ENCODE results near the gene PDGFC.
"Not testable (repeated sequence)": the region's sequence is repeated elsewhere in the genome, so short reads cannot be mapped to it uniquely, and the experiment has no call there.

PDGFC gene

GRCh38 chr4:156950090-156950489 is 21.5 kb downstream of the PDGFC start:
- Mint-ChIP-seq H3K4me3 (no peak overlapping the region), H3K27ac (no peak overlapping the region), H3K36me3 (ENCODE audit: low read depth) (no peaks in the 10 kb centered on the region), H3K4me1 (ENCODE audit: low read depth) (no peaks in the 10 kb centered on the region), H3K27me3 (ENCODE audit: low read depth) (no peaks in the 10 kb centered on the region), H3K9me3 (no peaks in the 10 kb centered on the region)

- H3K27me3 Mint-ChIP-seq (ENCODE audit: low read depth): no peaks in the 10 kb centered on the region
- no peaks in the 10 kb centered on the region for H3K4me1 Mint-ChIP-seq (ENCODE audit: low read depth)
- no peak overlapping the region for H3K27ac Mint-ChIP-seq
- no peaks in the 10 kb centered on the region for H3K9me3 Mint-ChIP-seq
- no peaks in the 10 kb centered on the region for H3K36me3 Mint-ChIP-seq (ENCODE audit: low read depth)
- no peak overlapping the region for H3K4me3 Mint-ChIP-seq
Measured at GRCh38 chr4:156949373-156949814, 22.2 kb downstream of the PDGFC start.

- Mint-ChIP-seq H3K36me3 (ENCODE audit: low read depth) (no peaks in the 10 kb centered on the region), H3K9me3 (no peaks in the 10 kb centered on the region)
Measured at GRCh38 chr4:156948738-156949137, 22.9 kb downstream of the PDGFC start.

GRCh38 chr4:156948133-156948532 is 23.5 kb downstream of the PDGFC start:
- Mint-ChIP-seq H3K9me3 (no peaks in the 10 kb centered on the region), H3K27me3 (ENCODE audit: low read depth) (no peaks in the 10 kb centered on the region), H3K27ac (no peak overlapping the region), H3K4me3 (no peak overlapping the region), H3K36me3 (ENCODE audit: low read depth) (no peaks in the 10 kb centered on the region), H3K4me1 (ENCODE audit: low read depth) (no peaks in the 10 kb centered on the region)

More at GRCh38 chr4:156948738-156949137, 22.9 kb downstream of the PDGFC start:
- Mint-ChIP-seq H3K27ac (no peak overlapping the region), H3K4me3 (no peak overlapping the region), H3K4me1 (ENCODE audit: low read depth) (no peaks in the 10 kb centered on the region), H3K27me3 (ENCODE audit: low read depth) (no peaks in the 10 kb centered on the region)

- H3K4me3 Mint-ChIP-seq: no peak overlapping the region
- H3K9me3 Mint-ChIP-seq: no peaks in the 10 kb centered on the region
- H3K36me3 Mint-ChIP-seq (ENCODE audit: low read depth): no peaks in the 10 kb centered on the region
- no peak overlapping the region for H3K27ac Mint-ChIP-seq
- no peaks in the 10 kb centered on the region for H3K27me3 Mint-ChIP-seq (ENCODE audit: low read depth)
- no peaks in the 10 kb centered on the region for H3K4me1 Mint-ChIP-seq (ENCODE audit: low read depth)
Measured at GRCh38 chr4:156946516-156947424, 24.8 kb downstream of the PDGFC start.

- Mint-ChIP-seq H3K4me3 (no peak overlapping the region), H3K4me1 (ENCODE audit: low read depth) (no peaks in the 10 kb centered on the region), H3K27ac (no peak overlapping the region), H3K9me3 (no peaks in the 10 kb centered on the region), H3K27me3 (ENCODE audit: low read depth) (no peaks in the 10 kb centered on the region), H3K36me3 (ENCODE audit: low read depth) (no peaks in the 10 kb centered on the region)
Measured at GRCh38 chr4:156945532-156945931, 26.1 kb downstream of the PDGFC start.

- Mint-ChIP-seq H3K36me3 (ENCODE audit: low read depth) (no peaks in the 10 kb centered on the region), H3K27ac (no peak overlapping the region), H3K4me3 (no peak overlapping the region), H3K4me1 (ENCODE audit: low read depth) (no peaks in the 10 kb centered on the region), H3K9me3 (no peaks in the 10 kb centered on the region), H3K27me3 (ENCODE audit: low read depth) (no peaks in the 10 kb centered on the region)
Measured at GRCh38 chr4:156942991-156943390, 28.6 kb downstream of the PDGFC start.

- H3K36me3 Mint-ChIP-seq (ENCODE audit: low read depth): no peaks in the 10 kb centered on the region
- no peak overlapping the region for H3K4me3 Mint-ChIP-seq
- no peak overlapping the region for H3K27ac Mint-ChIP-seq
Measured at GRCh38 chr4:156941940-156942548, 29.6 kb downstream of the PDGFC start.

GRCh38 chr4:156939801-156940200 is 31.8 kb downstream of the PDGFC start:
- no peaks in the 10 kb centered on the region for H3K27me3 Mint-ChIP-seq (ENCODE audit: low read depth)
- H3K4me3 Mint-ChIP-seq: no peak overlapping the region
- H3K36me3 Mint-ChIP-seq (ENCODE audit: low read depth): no peaks in the 10 kb centered on the region
- H3K4me1 Mint-ChIP-seq (ENCODE audit: low read depth): no peaks in the 10 kb centered on the region
- no peak overlapping the region for H3K27ac Mint-ChIP-seq
- H3K9me3 Mint-ChIP-seq: no peaks in the 10 kb centered on the region

More at GRCh38 chr4:156941940-156942548, 29.6 kb downstream of the PDGFC start:
- H3K27me3 Mint-ChIP-seq (ENCODE audit: low read depth): no peaks in the 10 kb centered on the region
- H3K9me3 Mint-ChIP-seq: no peaks in the 10 kb centered on the region
- no peaks in the 10 kb centered on the region for H3K4me1 Mint-ChIP-seq (ENCODE audit: low read depth)

- Mint-ChIP-seq H3K27me3 (ENCODE audit: low read depth) (no peaks in the 10 kb centered on the region), H3K36me3 (ENCODE audit: low read depth) (no peaks in the 10 kb centered on the region)
Measured at GRCh38 chr4:156939139-156939538, 32.5 kb downstream of the PDGFC start.

GRCh38 chr4:156934259-156934635 is 37.4 kb downstream of the PDGFC start:
- no peaks in the 10 kb centered on the region for H3K36me3 Mint-ChIP-seq (ENCODE audit: low read depth)
- H3K9me3 Mint-ChIP-seq: no peaks in the 10 kb centered on the region
- no peak overlapping the region for H3K27ac Mint-ChIP-seq
- no peaks in the 10 kb centered on the region for H3K4me1 Mint-ChIP-seq (ENCODE audit: low read depth)
- no peaks in the 10 kb centered on the region for H3K27me3 Mint-ChIP-seq (ENCODE audit: low read depth)
- no peak overlapping the region for H3K4me3 Mint-ChIP-seq

More at GRCh38 chr4:156939139-156939538, 32.5 kb downstream of the PDGFC start:
- Mint-ChIP-seq H3K4me3 (no peak overlapping the region), H3K27ac (no peak overlapping the region), H3K4me1 (ENCODE audit: low read depth) (no peaks in the 10 kb centered on the region), H3K9me3 (no peaks in the 10 kb centered on the region)

- Mint-ChIP-seq H3K36me3 (ENCODE audit: low read depth) (no peaks in the 10 kb centered on the region), H3K27me3 (ENCODE audit: low read depth) (no peaks in the 10 kb centered on the region), H3K4me1 (ENCODE audit: low read depth) (no peaks in the 10 kb centered on the region), H3K4me3 (no peak overlapping the region), H3K9me3 (no peaks in the 10 kb centered on the region), H3K27ac (no peak overlapping the region)
Measured at GRCh38 chr4:156933633-156934258, 37.9 kb downstream of the PDGFC start.

- not testable (repeated sequence) for H3K4me1 Mint-ChIP-seq (ENCODE audit: low read depth); H3K36me3 Mint-ChIP-seq (ENCODE audit: low read depth); H3K27me3 Mint-ChIP-seq (ENCODE audit: low read depth); H3K27ac Mint-ChIP-seq; H3K9me3 Mint-ChIP-seq; H3K4me3 Mint-ChIP-seq
Measured at GRCh38 chr4:156932360-156932759, 39.2 kb downstream of the PDGFC start.

GRCh38 chr4:156931267-156931666 is 40.3 kb downstream of the PDGFC start:
- H3K27me3 Mint-ChIP-seq (ENCODE audit: low read depth): no peaks in the 10 kb centered on the region
- H3K4me1 Mint-ChIP-seq (ENCODE audit: low read depth): no peaks in the 10 kb centered on the region
- no peaks in the 10 kb centered on the region for H3K36me3 Mint-ChIP-seq (ENCODE audit: low read depth)
- H3K9me3 Mint-ChIP-seq: no peaks in the 10 kb centered on the region
- H3K27ac Mint-ChIP-seq: no peak overlapping the region
- H3K4me3 Mint-ChIP-seq: no peak overlapping the region
